Panc1 (cell line): Measurements from ENCODE around the gene SND1. TPM values are rescaled to one million over a fixed set of nuclear protein-coding genes. Genes with fewer than 3 reads are reported as not detected.

Experiments
- ATAC-seq: fragments of 200-7000 bp; cut with Tn5 transposase; 2 replicates; pipeline ENCODE4 v1.9.1; 2020; ENCODE audit warnings: mild to moderate bottlenecking, moderate library complexity
- BruUV-seq: library from RNA; stranded (reverse); fragments of 400-500 nt; replicated peaks from 2 replicates; lab custom pipeline; 2021; lab: Mats Ljungman, UMichigan
- CTCF ChIA-PET: fragments of 300-600 bp; sonication (Branson Sonifier 250); formaldehyde crosslinking; loops from one replicate; lab custom pipeline; 2022; ENCODE audit warnings: antibody characterized with exemption; lab: Charles Lee
- POLR2A ChIA-PET: fragments of 300-600 bp; sonication (Branson Sonifier 250); formaldehyde crosslinking; loops from one replicate; lab custom pipeline; 2022; ENCODE audit warnings: antibody characterized with exemption; lab: Charles Lee
- DNase-seq: peaks from one replicate; pipeline ENCODE4 v3.0.0-alpha.2; 2010; ENCODE audit warnings: low read depth, low spot score
- H3K27ac ChIP-seq: 2 replicates; pipeline ENCODE4 v1.5.1; 2011; ENCODE audit warnings: mild to moderate bottlenecking, low read length, inconsistent platforms
- H3K27me3 ChIP-seq: fragments of 200-500 bp; sonication (Bioruptor generic); 2 replicates; pipeline ENCODE4 v1.6.0; 2014; ENCODE audit warnings: low read length, inconsistent platforms; ENCODE audit not compliant: control insufficient read depth, insufficient read depth
- H3K36me3 ChIP-seq: fragments of 200-500 bp; sonication (Bioruptor generic); 2 replicates; pipeline ENCODE4 v1.5.1; 2014; ENCODE audit warnings: inconsistent platforms, mild to moderate bottlenecking, low read length, moderate library complexity; ENCODE audit not compliant: control insufficient read depth, insufficient read depth
- H3K4me1 ChIP-seq: 2 replicates; pipeline ENCODE4 v1.5.1; 2011; ENCODE audit warnings: inconsistent platforms, mild to moderate bottlenecking, low read length, moderate library complexity; ENCODE audit not compliant: control insufficient read depth, insufficient read depth
- H3K4me3 ChIP-seq, 2 experiments: 2 replicates each; pipeline ENCODE4 v1.5.1; 2011 to 2012; ENCODE audit warnings: low read depth in 2 of 2, low read length in 2 of 2, mild to moderate bottlenecking in 2 of 2, inconsistent platforms in 1 of 2, moderate library complexity in 1 of 2
- H3K9me3 ChIP-seq: fragments of 200-500 bp; sonication (Bioruptor generic); 2 replicates; pipeline ENCODE4 v1.5.1; 2014; ENCODE audit warnings: low read depth, mild to moderate bottlenecking, inconsistent platforms, low read length, moderate library complexity; ENCODE audit not compliant: control insufficient read depth, insufficient read depth
- CTCF ChIP-seq: fragments of 450-650 bp; IDR thresholded peaks from 2 replicates; pipeline ENCODE4 v1.5.1; 2017; ENCODE audit warnings: mild to moderate bottlenecking
- POLR2AphosphoS5 ChIP-seq: IDR thresholded peaks from 2 replicates; pipeline ENCODE4 v1.6.1; 2012; ENCODE audit warnings: mild to moderate bottlenecking, low read depth, low read length, moderate library complexity
- REST ChIP-seq, 2 experiments: IDR thresholded peaks; 2 replicates each; pipeline ENCODE4 v1.6.1; 2011 to 2012; ENCODE audit warnings: low read depth in 2 of 2, control low read depth in 1 of 2, low read length in 1 of 2, mild to moderate bottlenecking in 1 of 2, moderate library complexity in 1 of 2; ENCODE audit not compliant: insufficient read depth in 1 of 2
- SIN3A ChIP-seq: IDR thresholded peaks from 2 replicates; pipeline ENCODE4 v1.6.1; 2012; ENCODE audit warnings: low read depth, mild to moderate bottlenecking, low read length, moderate library complexity, borderline replicate concordance; ENCODE audit not compliant: insufficient read depth
- TCF7L2 ChIP-seq: IDR thresholded peaks from 2 replicates; pipeline ENCODE4 v1.6.1; 2011; ENCODE audit warnings: mild to moderate bottlenecking, low read depth, low read length, inconsistent platforms
- in situ Hi-C: cut with HindIII; loops from 2 replicates; pipeline ENCODE4 v1.10.0; 2016; ENCODE audit warnings: low sequenced_read_pairs, low pct_unique_long_range_greater_than_20kb
- intact Hi-C: fragments of 100-400 bp; cut with micrococcal nuclease; formaldehyde crosslinking; loops from one replicate; pipeline ENCODE4 v1.10.0; 2022; ENCODE audit not compliant: unreplicated experiment
- total RNA-seq: library from RNA; stranded (reverse); gene quantifications from one replicate; pipeline ENCODE4 v1.2.1, GENCODE V29; 2021; ENCODE audit not compliant: unreplicated experiment

SND1 gene
- total RNA-seq, 1 experiment from 2014 or later, result 176 TPM

GRCh38 chr7:127993317-127993716 lies 341.3 kb downstream of the SND1 start:
- Histone ChIP-seq H3K4me1 (no peaks in the 10 kb centered on the region), H3K4me3 (no peak overlapping the region), H3K9me3 (no peaks in the 10 kb centered on the region), H3K27me3 (no peaks in the 10 kb centered on the region), H3K36me3 (no peaks in the 10 kb centered on the region), H3K27ac (no peak overlapping the region)
- ChIA-PET POLR2A (no interaction called here), CTCF (no interaction called here)
- intact Hi-C loops (no loop called here), in situ Hi-C loops (no loop called here)
- BruUV-seq, result no TSS peak
- DNase-seq (no peak), ATAC-seq (no peak)
- TF ChIP-seq TCF7L2, result no peak
- TF ChIP-seq REST (IDR thresholded peaks at IDR 0.05; ENCODE audit: insufficient read depth in 1 of 2, low read depth in 2 of 2, low read length in 1 of 2), result no peak
- TF ChIP-seq POLR2AphosphoS5, result no peak
- TF ChIP-seq CTCF, result no peak
- TF ChIP-seq SIN3A, result no peak

GRCh38 chr7:127993987-127994386 lies 342.0 kb downstream of the SND1 start:
- no peaks in the 10 kb centered on the region for H3K4me1 ChIP-seq

More at GRCh38 chr7:127993987-127994386, 342.0 kb downstream of the SND1 start:
- no peak for TF ChIP-seq REST (IDR thresholded peaks at IDR 0.05; ENCODE audit: insufficient read depth in 1 of 2, low read depth in 2 of 2, low read length in 1 of 2)
- TF ChIP-seq POLR2AphosphoS5, result no peak
- TF ChIP-seq SIN3A, result no peak
- TF ChIP-seq TCF7L2, result no peak
- no peak for TF ChIP-seq CTCF
- H3K27me3 ChIP-seq, result no peaks in the 10 kb centered on the region
- intact Hi-C loops, result no loop called here
- CTCF ChIA-PET, result no interaction called here
- no peak for DNase-seq
- ATAC-seq, result no peak
- no peak overlapping the region for H3K27ac ChIP-seq
- POLR2A ChIA-PET, result no interaction called here
- no peaks in the 10 kb centered on the region for H3K36me3 ChIP-seq
- in situ Hi-C loops, result no loop called here
- H3K9me3 ChIP-seq, result no peaks in the 10 kb centered on the region
- no TSS peak for BruUV-seq
- no peak overlapping the region for H3K4me3 ChIP-seq
